GM18508 (cell line): ENCODE results near the gene SGF29.
"Not testable (repeated sequence)": the region's sequence is repeated elsewhere in the genome, so short reads cannot be mapped to it uniquely, and the experiment has no call there.

ENCODE experiments used
- ATAC-seq: cut with Tn5 transposase; IDR thresholded peaks from one replicate; pipeline ENCODE4 v1.9.1; 2021; ENCODE audit warnings: moderate number of reproducible peaks; ENCODE audit not compliant: insufficient read depth, unreplicated experiment

The SGF29 gene

GRCh38 chr16:28532940-28533647, 20.6 kb upstream of the SGF29 start:
- ATAC-seq = no peak

- ATAC-seq = no peak
These were observed 19.0 kb upstream of the SGF29 start for GRCh38 chr16:28534542-28535373.

GRCh38 chr16:28537076-28537475, 16.6 kb upstream of the SGF29 start:
- no peak for ATAC-seq

DNA sequence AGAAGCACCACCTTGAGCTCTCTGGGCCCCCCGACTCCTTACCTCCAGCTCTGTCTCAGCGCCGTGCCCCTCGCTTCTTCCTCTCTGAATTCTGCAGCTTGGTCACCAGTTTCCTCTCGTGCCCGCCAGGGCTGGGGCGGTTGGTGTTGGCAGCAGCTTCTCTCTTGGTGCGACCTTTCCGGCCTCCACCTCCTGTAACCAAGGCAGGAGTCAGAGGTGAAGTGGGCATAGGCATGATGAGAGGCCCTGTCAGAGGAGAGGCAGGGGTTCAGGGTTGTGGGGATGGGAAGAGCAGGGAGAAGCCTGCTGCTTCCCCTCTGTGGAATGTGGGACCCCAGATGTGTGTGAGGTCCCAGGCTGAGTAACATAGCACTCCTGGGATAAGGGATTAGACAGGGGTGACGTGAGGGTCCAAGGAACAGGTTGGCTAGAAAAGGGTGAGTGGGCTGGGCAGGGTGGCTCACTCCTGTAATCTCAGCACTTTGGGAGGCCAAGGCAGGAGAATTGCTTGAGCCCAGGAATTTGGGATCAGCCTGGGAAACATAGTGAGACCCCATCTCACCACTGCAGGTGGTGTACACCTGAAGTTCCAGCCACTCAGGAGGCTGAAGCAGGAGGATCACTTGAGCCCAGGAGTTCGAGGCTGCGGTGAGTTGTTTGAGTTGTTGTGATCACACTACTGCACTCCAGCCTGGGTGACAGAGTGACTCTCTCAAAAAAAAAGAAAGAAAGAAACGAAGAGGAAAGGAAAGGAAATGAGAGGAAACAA, 15.6 kb upstream of the SGF29 start:
- no peak for ATAC-seq

- no peak for ATAC-seq
These were observed 14.8 kb upstream of the SGF29 start, which contains the start of gene NUPR1 for GRCh38 chr16:28538733-28539596. Gene NUPR1 (minus strand): TSS chr16:28538974. CDS start chr16:28538907, 67 bp downstream.

- ATAC-seq = no peak
These were observed 13.4 kb upstream of the SGF29 start for GRCh38 chr16:28540346-28540745.

DNA sequence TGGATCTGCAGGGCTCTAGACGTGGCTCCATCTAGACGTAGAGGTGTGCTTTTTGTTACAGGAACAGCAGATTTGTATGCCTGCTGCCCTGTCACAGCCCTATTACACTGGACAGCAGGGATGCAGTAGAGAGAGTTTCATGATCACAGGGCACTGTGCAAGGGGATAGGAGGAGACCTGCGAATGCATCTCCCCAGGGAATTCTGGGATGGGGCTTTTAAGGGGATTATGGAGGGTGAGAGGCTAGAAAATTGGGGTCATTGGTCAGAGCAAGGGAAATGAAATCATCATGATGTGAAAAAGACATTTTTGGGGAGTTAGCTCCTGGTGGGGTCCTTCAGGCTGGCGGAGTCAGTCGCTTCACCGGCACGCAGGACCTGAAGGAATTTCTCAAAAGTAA, 11.1 kb upstream of the SGF29 start:
- ATAC-seq = no peak

- ATAC-seq = no peak
These were observed 10.6 kb upstream of the SGF29 start for GRCh38 chr16:28543072-28543471.

DNA sequence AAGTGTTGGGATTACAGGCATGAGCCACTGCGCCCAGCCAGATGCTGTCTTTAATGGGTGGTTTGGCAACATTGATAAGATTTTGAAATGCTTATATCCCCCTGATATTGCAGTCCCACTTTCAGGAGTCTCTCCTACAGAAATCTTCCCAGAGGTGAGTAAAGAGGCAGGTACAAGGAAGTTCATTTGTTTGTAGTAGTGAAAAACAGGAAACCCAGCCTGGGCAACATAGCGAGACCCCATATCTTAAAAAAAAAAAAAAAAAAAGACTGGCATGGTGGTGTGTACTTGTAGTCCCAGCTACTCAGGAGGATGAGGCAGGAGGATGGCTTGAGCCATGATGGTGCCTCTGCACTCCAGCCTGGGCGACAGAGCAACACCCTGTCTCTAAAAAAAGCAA, 8.7 kb upstream of the SGF29 start:
- no peak for ATAC-seq

DNA sequence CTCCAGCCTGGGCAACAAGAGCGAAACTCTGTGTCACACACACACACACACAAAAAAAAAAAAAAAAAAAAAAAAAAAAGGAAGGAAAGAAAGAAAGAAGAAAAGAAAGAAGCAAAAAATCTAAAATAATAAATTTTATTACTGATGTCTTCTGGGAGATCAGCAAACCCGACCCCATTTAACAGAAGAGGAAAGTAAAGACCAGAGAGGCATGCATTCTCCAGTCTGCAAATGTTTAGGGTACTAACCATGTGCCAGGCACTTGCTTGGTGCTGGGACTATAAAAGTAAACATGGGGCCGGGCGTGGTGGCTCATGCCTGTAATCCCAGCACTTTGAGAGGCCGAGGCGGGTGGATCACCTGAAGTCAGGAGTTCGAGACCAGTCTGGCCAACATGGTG, 7.8 kb upstream of the SGF29 start:
- ATAC-seq = not testable (repeated sequence)

- ATAC-seq = no peak
These were observed 7.1 kb upstream of the SGF29 start for GRCh38 chr16:28546626-28547025.

GRCh38 chr16:28548306-28548802, 5.4 kb upstream of the SGF29 start:
- ATAC-seq = no peak

DNA sequence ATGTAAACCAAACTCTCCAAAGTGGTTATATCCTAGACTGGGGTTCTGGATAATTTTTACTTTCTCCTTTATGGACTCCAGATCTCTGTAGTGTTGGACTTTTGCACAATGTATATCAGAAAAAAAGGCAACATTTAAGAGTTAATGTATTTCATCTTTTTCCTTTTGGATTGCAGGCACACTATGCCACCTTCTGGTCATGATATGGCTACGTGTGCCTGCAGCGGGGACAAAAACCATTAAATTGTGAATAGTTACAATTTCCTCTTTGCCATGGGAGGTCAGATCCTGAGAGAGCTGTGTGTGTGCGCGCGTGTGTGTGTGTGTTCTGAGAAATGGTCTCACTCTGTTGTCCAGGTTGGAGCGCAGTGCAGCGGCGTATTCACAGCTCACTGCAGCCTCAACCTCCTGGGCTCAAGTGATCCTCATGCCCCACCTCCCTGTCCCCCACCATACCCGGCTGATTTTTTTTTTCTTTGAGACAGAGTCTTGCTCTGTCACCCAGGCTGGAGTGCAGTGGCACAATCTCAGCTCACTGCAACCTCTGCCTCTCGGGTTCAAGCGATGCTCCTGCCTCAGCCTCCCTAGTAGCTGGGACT, 4.3 kb upstream of the SGF29 start:
- ATAC-seq = no peak

DNA sequence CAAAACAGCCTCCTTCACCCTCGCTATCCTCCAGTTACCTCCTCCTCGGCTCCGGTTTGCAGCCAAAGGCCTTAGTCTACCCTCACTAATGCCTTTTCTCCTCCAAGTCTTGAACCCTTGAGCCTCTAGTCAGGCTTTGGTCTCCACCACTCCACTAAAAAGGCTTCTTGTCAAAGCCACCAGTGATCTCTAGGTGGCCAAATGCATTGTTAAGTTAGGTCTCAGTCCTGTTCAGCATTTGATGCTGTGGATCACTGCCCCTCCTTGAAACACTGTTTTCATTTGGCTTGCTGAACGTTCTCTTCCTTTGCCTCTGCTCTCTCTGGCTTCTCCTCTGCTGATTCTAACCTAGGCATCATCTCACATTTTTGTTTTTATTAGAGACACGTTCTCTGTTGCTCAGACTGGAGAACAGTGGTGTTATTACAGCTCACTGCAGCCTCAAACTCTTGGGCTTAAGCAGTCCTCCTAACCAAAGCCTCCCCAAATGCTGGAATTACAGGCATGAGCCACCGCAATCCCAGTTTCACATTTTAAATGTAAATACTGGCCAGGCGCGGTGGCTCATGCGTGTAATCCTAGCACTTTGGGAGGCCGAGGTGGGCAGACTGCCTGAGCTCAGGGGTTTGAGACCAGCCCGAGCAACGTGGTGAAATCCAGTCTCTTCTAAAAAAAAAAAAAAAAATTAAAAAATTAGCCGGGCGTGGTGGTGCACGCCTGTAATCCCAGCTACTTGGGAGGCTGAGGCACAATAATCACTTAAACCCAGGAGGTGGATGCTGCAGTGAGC, 1.1 kb downstream of the SGF29 start:
- ATAC-seq = no peak

DNA sequence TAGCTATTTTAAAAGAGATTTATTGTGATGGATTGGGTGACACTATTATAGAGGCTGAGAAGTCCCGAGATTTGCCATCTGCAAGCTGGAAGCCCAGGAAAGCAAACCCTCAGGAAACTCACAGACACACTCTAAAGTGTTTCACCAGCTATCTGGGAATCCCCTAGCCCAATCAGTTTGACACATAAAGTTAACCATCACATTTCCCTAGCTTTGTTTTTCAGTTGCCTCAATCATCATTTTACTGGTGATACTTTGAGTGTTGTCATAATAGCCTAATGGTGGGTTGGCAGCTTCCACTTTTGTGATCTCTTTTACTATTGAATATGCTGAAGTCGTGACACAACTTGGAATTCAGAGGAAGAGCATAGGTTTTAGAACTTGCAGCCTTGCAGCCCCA, 1.8 kb downstream of the SGF29 start:
- ATAC-seq = no peak

- no peak for ATAC-seq
These were observed 3.2 kb downstream of the SGF29 start for GRCh38 chr16:28556914-28557320.

DNA sequence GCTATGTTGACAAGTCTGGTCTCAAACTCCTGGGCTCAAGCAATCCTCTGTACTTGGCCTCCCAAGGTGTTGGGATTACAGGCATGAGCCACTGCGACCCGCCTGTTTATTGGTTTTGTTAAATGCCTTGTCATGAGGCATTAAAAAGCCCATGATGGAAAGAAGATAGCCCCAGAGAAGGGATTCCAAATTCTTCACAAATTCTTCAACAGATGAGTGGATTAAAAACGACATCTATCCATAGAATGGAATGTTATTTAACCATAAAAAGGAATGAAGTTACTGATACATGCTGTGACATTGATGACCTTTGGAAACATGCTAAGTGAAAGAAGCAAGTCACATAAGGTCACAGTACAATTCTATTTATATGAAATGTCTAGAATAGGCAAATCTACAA, 4.7 kb downstream of the SGF29 start:
- no peak for ATAC-seq

- ATAC-seq = no peak
These were observed 8.0 kb downstream of the SGF29 start for GRCh38 chr16:28561557-28562187.
